T-helper 2 cell treated with Interferon-gamma antibody and Interleukin-4, amounts not matched to agents 100 ng/mL and 5 ng/mL, for 36 hours (primary cell): ENCODE data around the gene SLC5A12. TPM values are rescaled to one million over a fixed set of nuclear protein-coding genes. Genes with fewer than 3 reads are reported as not detected.

Experiments
- intact Hi-C: fragments of 100-400 bp; cut with micrococcal nuclease; formaldehyde crosslinking; loops from one replicate; pipeline ENCODE4 v1.15.1; 2023
- total RNA-seq: library from RNA; stranded (reverse); gene quantifications from 2 replicates; pipeline ENCODE4 v1.2.3, GENCODE V29; 2022

Gene SLC5A12
- total RNA-seq, 1 donor from 2014 or later: not detected

DNA sequence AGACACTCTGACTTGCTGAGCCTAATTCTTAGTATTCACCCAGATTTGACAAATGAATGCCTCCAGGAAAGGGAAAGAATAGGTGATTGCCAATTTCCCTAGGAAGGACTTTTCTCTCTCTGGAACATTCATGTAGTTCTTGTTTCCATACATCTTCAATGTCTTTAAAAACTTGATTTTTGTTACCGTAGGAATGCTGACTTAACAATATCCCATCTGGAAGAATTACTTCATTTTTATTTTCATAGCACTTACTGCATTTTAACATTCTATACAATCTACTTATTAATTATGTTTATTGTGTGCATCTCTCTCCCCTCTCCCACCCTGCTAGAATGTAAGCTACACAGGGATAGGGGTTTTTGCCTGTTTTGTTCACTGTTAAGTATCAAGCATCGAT, 66.6 kb downstream of the SLC5A12 start:
- intact Hi-C loops: no loop called here

DNA sequence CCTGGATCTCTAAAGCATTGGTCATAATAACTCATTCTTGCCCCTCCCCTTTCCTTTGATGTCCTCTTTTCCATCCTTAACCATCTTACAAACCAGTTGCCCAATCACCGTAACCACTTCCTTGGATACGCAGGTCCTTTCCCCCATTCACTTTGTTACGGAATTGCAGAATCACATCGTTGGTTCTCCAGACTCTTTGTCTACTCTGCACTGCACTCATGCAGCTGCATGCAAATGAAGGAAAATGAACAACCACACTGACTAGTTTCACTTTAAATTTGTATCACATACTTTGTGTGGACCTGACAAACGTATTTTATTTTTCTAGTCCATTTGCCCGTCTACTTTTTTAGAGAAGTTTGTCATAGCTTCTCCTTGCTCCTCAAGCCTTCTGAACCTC, 69.9 kb downstream of the SLC5A12 start:
- intact Hi-C loops: loop anchor here (5.0 kb wide), 1 partner anchor 365 kb away; no protein-coding TSS in a partner anchor

DNA sequence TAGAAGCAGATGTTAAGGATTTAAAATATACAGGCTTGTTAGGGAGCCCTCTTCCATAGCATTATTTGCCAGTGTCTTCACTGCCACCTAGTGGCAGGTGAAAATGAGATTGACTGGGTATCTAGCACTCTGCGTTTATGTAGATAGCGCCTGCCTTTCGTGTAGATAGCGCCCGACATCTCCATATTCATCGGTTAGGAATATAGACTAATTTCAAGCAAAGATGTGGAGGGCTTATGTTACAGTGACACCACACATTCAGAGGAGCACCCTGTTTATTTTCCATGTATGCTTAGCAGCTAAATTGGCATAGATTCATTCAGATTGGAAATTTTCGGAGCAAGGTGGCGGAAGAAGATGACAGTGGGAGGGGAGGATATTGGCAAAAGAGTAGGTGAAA, 72.0 kb downstream of the SLC5A12 start:
- intact Hi-C loops: loop anchor here (5.0 to 10.0 kb wide), 2 partner anchors 363 to 665 kb away; no protein-coding TSS in a partner anchor

DNA sequence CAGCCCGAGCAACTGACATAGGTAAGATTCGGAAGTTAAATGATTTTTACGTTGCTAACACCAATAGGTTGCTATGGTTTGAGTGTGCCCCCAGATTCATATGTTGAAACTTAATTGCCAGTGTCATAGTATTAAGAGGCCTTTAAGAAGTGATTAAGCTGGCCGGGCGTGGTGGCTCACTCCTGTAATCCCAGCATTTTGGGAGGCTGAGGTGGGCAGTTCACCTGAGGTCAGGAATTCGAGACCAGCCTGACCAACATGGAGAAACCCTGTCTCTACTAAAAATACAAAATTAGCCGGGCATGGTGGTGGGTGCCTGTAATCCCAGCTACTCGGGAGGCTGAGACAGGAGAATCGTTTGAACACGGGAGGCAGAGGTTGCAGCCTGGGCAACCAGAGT, 78.5 kb downstream of the SLC5A12 start:
- intact Hi-C loops: loop anchor here (10.0 kb wide), 1 partner anchor 659 kb away; no protein-coding TSS in a partner anchor

DNA sequence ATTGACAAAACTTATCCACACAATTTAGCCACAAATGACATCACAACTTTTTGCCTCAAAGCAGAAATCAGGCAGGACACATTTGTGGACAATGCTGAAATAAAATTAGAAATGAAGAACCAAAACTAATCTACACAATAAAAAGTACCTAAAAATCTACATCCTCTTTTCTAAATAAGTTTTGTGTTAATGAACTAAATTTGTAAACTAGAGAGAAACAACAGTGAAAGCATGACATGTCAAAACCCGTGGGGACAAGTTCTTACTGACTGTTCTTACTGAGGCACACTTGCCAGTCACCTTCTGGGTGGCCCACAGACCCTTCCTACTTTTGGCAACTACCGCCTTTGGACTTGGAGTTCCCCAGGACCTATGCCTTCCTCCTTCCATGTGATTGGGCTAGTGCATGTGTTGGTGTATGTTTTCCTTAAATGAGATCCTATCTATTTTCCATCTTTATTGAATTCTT, 89.1 kb downstream of the SLC5A12 start:
- intact Hi-C loops: no loop called here

DNA sequence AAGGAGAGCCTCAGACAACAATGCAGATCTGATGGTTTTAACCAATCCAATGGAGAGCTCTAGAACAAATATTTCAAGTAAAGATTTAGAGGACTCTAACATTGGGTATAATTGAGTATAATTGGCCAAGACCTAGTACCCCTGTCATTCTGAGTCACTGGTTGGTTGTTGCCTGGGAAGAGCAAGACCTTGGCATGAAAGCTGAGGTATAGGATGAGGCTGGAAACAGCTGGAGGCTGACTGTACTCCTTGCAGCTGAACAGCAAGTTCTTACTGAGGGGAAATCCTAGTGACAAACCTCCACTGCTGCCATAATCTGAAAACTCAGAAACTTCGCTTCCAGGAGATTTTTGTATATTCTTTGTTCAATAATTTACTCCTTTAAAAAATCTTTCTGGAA, 95.5 kb downstream of the SLC5A12 start:
- intact Hi-C loops: no loop called here

DNA sequence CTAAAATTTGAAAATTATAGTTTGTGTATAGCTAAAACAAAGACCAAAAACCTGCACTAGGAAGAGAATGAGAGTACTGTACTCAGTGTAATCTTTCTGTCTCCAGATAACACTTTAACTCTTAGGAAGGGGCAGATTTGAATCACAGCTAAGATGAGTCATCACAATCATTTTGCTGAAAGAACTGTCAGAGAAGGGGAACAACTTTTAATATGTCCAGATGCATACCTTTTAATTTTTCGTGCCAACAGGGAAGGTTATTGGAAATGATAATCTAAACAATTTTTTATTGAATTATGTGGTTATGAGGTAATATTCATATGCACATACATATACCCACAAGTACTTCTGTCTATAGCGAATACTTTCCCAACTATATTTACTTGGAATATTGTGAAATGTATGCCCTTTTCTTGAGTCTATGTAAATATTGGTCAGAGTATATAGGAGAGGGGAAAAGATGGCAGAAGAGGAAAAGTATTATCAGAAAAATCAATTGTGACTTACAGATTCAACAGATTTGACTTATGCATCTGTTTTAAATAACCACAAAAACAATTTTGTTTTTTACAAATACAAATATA, 98.7 kb downstream of the SLC5A12 start:
- intact Hi-C loops: no loop called here

DNA sequence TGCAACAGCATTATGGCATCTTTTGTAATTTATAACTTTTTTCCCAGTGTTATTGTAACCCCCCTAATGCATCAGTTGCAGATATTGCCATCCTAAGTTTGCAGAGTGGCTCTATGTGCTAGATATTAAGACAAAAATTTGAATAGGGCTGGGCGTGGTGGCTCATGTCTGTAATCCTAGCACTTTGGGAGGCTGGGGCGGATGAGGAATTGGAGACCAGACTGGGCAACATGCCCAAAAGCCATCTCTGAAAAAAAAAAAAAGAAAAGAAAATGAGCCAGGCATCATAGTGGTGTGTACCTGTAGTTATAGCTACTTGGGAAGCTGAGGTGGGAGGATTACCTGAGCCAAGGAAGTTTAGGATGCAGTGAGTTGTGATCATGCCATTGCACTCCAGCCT, 99.7 kb downstream of the SLC5A12 start:
- intact Hi-C loops: no loop called here

DNA sequence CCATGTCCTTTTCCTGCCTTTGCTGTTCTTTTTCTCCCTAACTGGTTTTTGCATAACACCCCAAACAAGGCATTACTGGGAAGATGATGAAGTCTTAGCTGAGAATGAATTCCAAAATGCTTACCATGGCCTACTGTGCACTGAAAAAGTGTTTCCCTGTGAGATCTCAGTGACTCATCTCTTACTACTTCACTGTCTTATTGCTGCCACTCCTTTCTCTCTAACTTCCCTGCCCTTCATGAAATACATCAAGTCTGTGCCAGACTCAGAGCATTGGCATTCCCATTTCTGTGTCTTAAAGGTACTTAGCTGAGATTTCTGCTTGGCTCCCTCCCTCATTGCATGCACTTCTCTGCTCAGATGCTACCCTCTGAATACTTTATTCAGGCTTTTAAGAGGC, 100.7 kb downstream of the SLC5A12 start:
- intact Hi-C loops: no loop called here

DNA sequence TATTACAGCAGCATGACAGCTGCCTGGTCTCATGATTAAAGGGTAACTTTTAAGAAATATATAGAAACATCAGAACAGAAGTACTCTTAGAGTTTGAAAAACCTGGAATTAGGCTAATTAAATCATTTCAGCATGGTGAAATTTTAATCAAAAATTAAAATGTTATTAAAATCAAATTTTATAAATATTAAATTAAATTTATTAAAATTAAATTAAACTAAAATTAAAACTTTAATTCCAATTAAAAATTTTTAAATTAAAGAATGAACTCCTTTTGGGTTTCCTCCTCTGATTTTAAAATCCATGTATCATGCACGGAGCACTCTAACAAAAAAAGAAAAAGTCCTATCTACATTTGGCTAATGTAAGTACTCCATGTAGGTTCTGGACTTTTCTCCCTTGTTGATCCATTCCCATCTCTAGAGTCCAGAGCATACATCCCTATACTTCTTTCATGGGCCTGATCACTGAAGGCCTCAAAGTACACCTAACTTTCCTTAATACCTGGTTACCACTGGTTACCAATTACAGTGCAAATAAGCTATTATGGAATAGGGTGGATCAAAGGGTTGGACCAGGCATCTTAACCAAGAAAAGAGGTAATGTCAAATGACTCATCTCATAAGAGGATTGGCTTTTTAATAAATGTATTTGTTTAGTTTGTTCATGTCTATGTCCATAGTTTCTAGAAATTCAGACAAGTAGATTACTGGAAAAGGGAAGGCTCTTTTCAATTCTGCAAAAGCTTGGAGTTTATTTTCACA, 101.4 kb downstream of the SLC5A12 start:
- intact Hi-C loops: no loop called here

DNA sequence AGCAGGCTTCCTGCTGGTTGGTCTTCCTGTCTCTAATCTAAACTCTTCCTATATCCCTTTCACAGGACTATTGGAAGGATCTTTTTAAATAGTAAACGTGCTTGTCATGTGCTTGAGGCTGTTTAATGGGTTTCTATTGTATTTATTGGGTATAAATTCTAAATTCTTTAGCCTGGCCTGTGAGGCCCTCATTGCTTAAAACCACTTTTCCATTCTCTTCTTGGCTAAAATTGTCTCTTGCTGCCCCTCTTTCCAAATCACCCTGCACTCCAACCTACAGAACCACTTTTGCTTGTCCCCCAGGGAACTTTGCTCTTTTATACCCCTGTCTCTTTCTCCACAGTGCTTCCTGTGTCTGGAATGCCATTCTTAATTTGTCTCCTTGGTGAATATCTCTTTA, 103.4 kb downstream of the SLC5A12 start:
- intact Hi-C loops: no loop called here

Other genes starting within 250 kb of the SLC5A12 start
- not detected in 2 replicates for gene MUC15, start 149.8 kb downstream of the SLC5A12 start, total RNA-seq